ENCODE results near the gene DNA2. TPM values are rescaled to one million over a fixed set of nuclear protein-coding genes. Genes with fewer than 3 reads are reported as not detected.

Gene DNA2, protein sequence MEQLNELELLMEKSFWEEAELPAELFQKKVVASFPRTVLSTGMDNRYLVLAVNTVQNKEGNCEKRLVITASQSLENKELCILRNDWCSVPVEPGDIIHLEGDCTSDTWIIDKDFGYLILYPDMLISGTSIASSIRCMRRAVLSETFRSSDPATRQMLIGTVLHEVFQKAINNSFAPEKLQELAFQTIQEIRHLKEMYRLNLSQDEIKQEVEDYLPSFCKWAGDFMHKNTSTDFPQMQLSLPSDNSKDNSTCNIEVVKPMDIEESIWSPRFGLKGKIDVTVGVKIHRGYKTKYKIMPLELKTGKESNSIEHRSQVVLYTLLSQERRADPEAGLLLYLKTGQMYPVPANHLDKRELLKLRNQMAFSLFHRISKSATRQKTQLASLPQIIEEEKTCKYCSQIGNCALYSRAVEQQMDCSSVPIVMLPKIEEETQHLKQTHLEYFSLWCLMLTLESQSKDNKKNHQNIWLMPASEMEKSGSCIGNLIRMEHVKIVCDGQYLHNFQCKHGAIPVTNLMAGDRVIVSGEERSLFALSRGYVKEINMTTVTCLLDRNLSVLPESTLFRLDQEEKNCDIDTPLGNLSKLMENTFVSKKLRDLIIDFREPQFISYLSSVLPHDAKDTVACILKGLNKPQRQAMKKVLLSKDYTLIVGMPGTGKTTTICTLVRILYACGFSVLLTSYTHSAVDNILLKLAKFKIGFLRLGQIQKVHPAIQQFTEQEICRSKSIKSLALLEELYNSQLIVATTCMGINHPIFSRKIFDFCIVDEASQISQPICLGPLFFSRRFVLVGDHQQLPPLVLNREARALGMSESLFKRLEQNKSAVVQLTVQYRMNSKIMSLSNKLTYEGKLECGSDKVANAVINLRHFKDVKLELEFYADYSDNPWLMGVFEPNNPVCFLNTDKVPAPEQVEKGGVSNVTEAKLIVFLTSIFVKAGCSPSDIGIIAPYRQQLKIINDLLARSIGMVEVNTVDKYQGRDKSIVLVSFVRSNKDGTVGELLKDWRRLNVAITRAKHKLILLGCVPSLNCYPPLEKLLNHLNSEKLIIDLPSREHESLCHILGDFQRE
- 5.5 to 11.7 TPM (median 10.1 TPM) in 5 replicates for total RNA-seq (2022; extraction: Qiagen RNA extraction; ENCODE audit: low read depth)

DNA sequence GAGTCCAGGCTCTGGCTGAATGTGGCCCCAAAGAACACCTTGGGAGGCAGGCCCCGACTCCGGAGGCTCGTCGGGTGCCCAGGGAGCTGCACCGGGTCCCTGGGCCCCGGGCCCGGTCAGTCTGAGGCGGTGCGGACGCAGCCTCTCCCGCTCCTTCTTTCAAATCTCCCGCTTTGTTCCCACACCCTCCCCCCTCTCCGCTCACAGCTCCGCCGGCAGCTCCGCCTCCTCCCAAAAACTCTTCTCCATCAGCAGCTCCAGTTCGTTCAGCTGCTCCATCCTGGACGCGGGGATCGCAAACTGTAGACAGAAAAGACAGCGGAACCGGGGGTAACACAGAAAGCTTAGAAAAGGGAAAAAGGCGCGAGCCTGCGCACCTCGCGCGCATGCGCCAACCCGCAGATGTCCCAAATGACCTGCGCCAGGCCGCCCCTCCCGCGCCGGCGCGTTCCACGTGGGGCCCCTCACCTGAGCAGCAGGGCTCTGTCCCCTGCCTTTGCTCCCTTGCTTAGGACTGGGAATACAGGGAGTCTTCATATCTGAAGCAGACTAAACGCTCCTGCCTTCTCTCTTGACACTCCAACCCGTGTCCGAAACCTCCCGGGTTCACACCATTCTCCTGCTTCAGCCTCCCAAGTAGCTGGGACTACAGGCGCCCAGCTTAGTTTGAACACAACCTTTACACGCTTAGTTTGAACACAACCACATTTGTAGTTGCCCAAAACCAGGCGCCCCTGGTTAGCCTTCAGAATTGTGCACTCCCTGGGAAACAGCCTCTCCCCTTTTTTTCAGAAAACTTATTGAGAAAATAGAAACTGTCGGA lies at the start of gene DNA2:
Gene DNA2 (minus strand): TSS at position 388 of the 823 bp plus-strand sequence. CDS start 109 bp downstream, at position 279.

DNA sequence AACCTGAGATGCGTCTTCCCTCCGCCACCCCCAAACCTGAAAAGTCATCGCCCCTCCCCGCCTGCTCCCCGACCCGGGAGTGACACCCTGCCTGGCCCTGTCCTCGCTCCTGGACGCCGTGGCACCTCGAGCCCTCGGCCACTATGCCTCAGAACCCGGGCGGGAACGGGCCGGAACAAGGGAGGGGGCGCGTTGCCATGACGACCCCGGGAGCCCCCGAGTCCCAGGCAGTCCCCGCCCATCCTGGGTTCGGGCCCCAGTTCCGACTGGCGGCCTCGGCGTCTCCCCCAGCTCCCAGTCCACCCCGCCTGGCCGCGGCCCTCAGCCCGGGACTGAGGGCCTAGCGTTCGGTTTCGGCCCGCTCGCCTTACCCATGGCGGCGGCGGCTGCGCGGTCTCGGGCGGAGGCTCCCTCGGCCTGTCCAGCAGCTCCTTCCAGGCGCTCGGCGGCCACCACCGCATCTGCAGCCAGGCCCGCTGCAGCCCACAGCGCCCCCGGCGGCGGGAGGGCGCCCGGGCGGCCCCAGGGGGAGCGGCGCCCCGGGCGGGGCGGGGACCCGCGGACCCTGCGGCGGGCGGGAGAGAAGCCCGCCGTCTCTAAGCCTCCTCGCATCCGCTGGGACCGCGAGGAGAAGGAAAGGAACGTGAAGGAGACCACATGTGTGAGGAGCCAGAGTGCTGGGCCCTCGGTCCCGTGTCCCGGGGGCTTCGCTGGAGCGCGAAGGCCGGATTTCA lies 64.8 kb downstream of the DNA2 start, which contains the start of gene RUFY2:
Gene RUFY2 (minus strand): TSS at position 463 of the 734 bp plus-strand sequence. CDS start 88 bp downstream, at position 375.

Other genes with a start within 250 kb of the DNA2 start
- gene ATOH7, start 239.9 kb downstream of the DNA2 start, total RNA-seq (2022; extraction: Qiagen RNA extraction; ENCODE audit: low read depth) = 0.18 to 0.31 TPM (median 0.22 TPM) in 5 replicates
- gene HNRNPH3, start 139.9 kb downstream of the DNA2 start, total RNA-seq (2022; extraction: Qiagen RNA extraction; ENCODE audit: low read depth) = 196 to 273 TPM (median 230 TPM) in 5 replicates
- 2.6 to 3.5 TPM (median 3.2 TPM) in 5 replicates for gene PBLD, start 139.0 kb downstream of the DNA2 start, total RNA-seq (2022; extraction: Qiagen RNA extraction; ENCODE audit: low read depth)
- 5.0 to 13.3 TPM (median 9.1 TPM) in 5 replicates for gene RUFY2, start 64.7 kb downstream of the DNA2 start, total RNA-seq (2022; extraction: Qiagen RNA extraction; ENCODE audit: low read depth)
- gene SLC25A16, start 55.5 kb upstream of the DNA2 start, total RNA-seq (2022; extraction: Qiagen RNA extraction; ENCODE audit: low read depth) = 11.4 to 17.9 TPM (median 15.4 TPM) in 5 replicates
- gene TET1, start 88.4 kb upstream of the DNA2 start, total RNA-seq (2022; extraction: Qiagen RNA extraction; ENCODE audit: low read depth) = 0.26 to 0.64 TPM (median 0.58 TPM) in 5 replicates
- gene CCAR1, start 249.3 kb upstream of the DNA2 start, total RNA-seq (2022; extraction: Qiagen RNA extraction; ENCODE audit: low read depth) = 56.2 to 119 TPM (median 67.6 TPM) in 5 replicates

Data from A549 treated with ZK216348 at 1 μM for 4 hours (cell line).